ENCODE data around the gene PCBP3.

DNA sequence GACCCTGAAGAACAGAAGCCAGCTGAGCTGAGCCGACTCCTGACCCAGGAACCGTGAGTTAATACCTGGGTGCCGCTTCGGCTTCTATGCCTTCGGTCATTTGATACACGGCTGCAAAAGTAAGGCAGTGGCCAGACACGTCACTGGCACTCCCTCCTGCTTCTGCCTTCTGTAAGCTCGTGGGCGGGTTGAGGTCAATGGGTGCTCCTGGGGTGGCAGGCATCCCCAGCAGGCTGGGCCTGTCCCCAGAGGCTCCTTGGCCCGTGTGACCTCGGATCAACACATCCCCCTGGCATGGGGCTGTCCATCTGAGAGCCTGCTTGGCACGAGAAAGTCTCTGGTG, 302.3 kb downstream of the PCBP3 start:
- TF ChIP-seq POLR2A (IDR thresholded peaks at IDR 0.05; ENCODE audit: low read depth, low read length) (no peak), POLR2AphosphoS5 (IDR thresholded peaks at IDR 0.05; ENCODE audit: low read depth, low read length) (no peak), TAF1 (IDR thresholded peaks at IDR 0.05; ENCODE audit: borderline replicate concordance, low read depth, low read length) (no peak)
